B cell (primary cell): ENCODE data around the gene SLC7A9. TPM values are rescaled to one million over a fixed set of nuclear protein-coding genes. Genes with fewer than 3 reads are reported as not detected.

Experiments
- ATAC-seq: fragments of 200-7000 bp; cut with Tn5 transposase; one replicate; pipeline ENCODE4 v1.10.0; 2021; ENCODE audit warnings: low read depth, mild to moderate bottlenecking, moderate number of reproducible peaks, moderate library complexity
- CTCF ChIA-PET: fragments of 350-600 bp; sonication (Branson Sonifier 250); formaldehyde crosslinking; loops from one replicate; lab custom pipeline; 2021; ENCODE audit warnings: antibody characterized with exemption, inconsistent platforms; lab: Charles Lee
- POLR2A ChIA-PET: fragments of 350-600 bp; sonication (Branson Sonifier 250); formaldehyde crosslinking; loops from one replicate; lab custom pipeline; 2021; ENCODE audit warnings: antibody characterized with exemption; lab: Charles Lee
- DNase-seq: peaks from one replicate; pipeline ENCODE4 v3.0.0; 2013
- H2AFZ ChIP-seq: 2 replicates; pipeline ENCODE4 v1.6.1; 2012; ENCODE audit warnings: mild to moderate bottlenecking, low read depth, low read length; ENCODE audit not compliant: insufficient read depth, poor library complexity, severe bottlenecking
- H3K27ac ChIP-seq, 2 donors: 1 replicate in 1 of 2; 2 replicates in 1 of 2; pipeline ENCODE4 v1.5.1; 2012 to 2013; ENCODE audit warnings: low read length in 2 of 2, mild to moderate bottlenecking in 2 of 2, moderate library complexity in 1 of 2
- H3K27me3 ChIP-seq, 4 experiments: fragments of 200-600 bp in 1 of 4; sonication (generic) in 1 of 4; replicated peaks in 1 of 4; 1 replicate in 2 of 4; 2 replicates in 2 of 4; pipeline versions ENCODE4 v1.6.1 to v1.7.0; 2013 to 2016; ENCODE audit warnings: low read length in 3 of 4, mild to moderate bottlenecking in 2 of 4, mixed read lengths in 1 of 4, moderate library complexity in 1 of 4; ENCODE audit not compliant: insufficient read depth in 4 of 4, control insufficient read depth in 3 of 4; ENCODE audit errors: control extremely low read depth in 1 of 4
- H3K36me3 ChIP-seq, 2 experiments: replicated peaks in 1 of 2; 1 replicate in 1 of 2; 2 replicates in 1 of 2; pipeline versions ENCODE4 v1.6.1 to v1.7.1; 2013; ENCODE audit warnings: low read length in 1 of 2; ENCODE audit not compliant: insufficient read depth in 2 of 2, control insufficient read depth in 1 of 2; ENCODE audit errors: control extremely low read depth in 1 of 2, extremely low read depth in 1 of 2
- H3K4me1 ChIP-seq, 2 donors: fragments of 200-600 bp in 1 of 2; sonication (generic) in 1 of 2; 1 replicate in 1 of 2; 2 replicates in 1 of 2; pipeline versions ENCODE4 v1.5.1 to v1.6.1; 2013 to 2017; ENCODE audit warnings: low read length in 2 of 2; ENCODE audit not compliant: control insufficient read depth in 2 of 2, insufficient read depth in 2 of 2
- H3K4me2 ChIP-seq: replicated peaks from 2 replicates; pipeline ENCODE3; 2012; ENCODE audit warnings: mild to moderate bottlenecking, low read depth, low read length; ENCODE audit not compliant: poor library complexity, severe bottlenecking
- H3K4me3 ChIP-seq, 5 experiments: fragments of 200-600 bp in 1 of 5; sonication (generic) in 1 of 5; 1 replicate in 3 of 5; 2 replicates in 2 of 5; pipeline versions ENCODE4 v1.5.1 to v1.7.0; 2011 to 2016; ENCODE audit warnings: low read length in 4 of 5, mild to moderate bottlenecking in 4 of 5, low read depth in 2 of 5, control low read depth in 1 of 5, moderate library complexity in 1 of 5; ENCODE audit not compliant: insufficient read depth in 1 of 5; ENCODE audit errors: control extremely low read depth in 1 of 5, extremely low read depth in 1 of 5
- H3K79me2 ChIP-seq: fragments of 200-600 bp; sonication (generic); one replicate; pipeline ENCODE4 v1.6.0; 2016; ENCODE audit warnings: low read length; ENCODE audit not compliant: control insufficient read depth, insufficient read depth
- H3K9ac ChIP-seq: fragments of 200-600 bp; sonication (generic); 2 replicates; pipeline ENCODE4 v1.6.1; 2017; ENCODE audit warnings: mild to moderate bottlenecking, low read length, moderate library complexity
- H3K9me3 ChIP-seq, 3 donors: one replicate each; pipeline versions ENCODE4 v1.6.1 to v1.7.1; 2013; ENCODE audit warnings: low read length in 2 of 3; ENCODE audit not compliant: control insufficient read depth in 2 of 3, insufficient read depth in 1 of 3; ENCODE audit errors: control extremely low read depth in 1 of 3
- H4K20me1 ChIP-seq: 2 replicates; pipeline ENCODE4 v1.6.0; 2012; ENCODE audit warnings: mild to moderate bottlenecking, low read length; ENCODE audit not compliant: insufficient read depth, control insufficient read depth, poor library complexity, severe bottlenecking
- H3K27ac Mint-ChIP-seq: one replicate; pipeline ENCODE4 v1.8.0; 2021; ENCODE audit warnings: mixed read lengths
- H3K27me3 Mint-ChIP-seq: one replicate; pipeline ENCODE4 v1.8.0; 2021; ENCODE audit warnings: mixed read lengths
- H3K4me1 Mint-ChIP-seq: one replicate; pipeline ENCODE4 v1.8.0; 2021; ENCODE audit warnings: mixed read lengths
- H3K4me3 Mint-ChIP-seq: one replicate; pipeline ENCODE4 v1.8.0; 2021; ENCODE audit warnings: mixed read lengths
- H3K9me3 Mint-ChIP-seq: one replicate; pipeline ENCODE4 v1.8.0; 2022; ENCODE audit warnings: mixed read lengths; ENCODE audit not compliant: insufficient read depth
- CTCF ChIP-seq: fragments of 200-600 bp; IDR thresholded peaks from one replicate; pipeline ENCODE4 v1.8.0; 2022; ENCODE audit warnings: antibody characterized with exemption, mild to moderate bottlenecking
- EZH2 ChIP-seq: IDR thresholded peaks from 2 replicates; pipeline ENCODE4 v1.6.1; 2012; ENCODE audit warnings: borderline replicate concordance, low read depth, mild to moderate bottlenecking, moderate library complexity, low read length; ENCODE audit not compliant: insufficient read depth, poor library complexity, severe bottlenecking
- WGBS: methylation state at CpG from one replicate; pipeline ENCODE4 v1.1.5; 2013; ENCODE audit warnings: missing lambda C conversion rate; ENCODE audit not compliant: insufficient coverage; 5-methylcytosine and 5-hydroxymethylcytosine counted together
- intact Hi-C: fragments of 100-400 bp; cut with micrococcal nuclease; formaldehyde crosslinking; loops from one replicate; pipeline ENCODE4 v1.10.0; 2022
- polyA plus RNA-seq: library from polyadenylated mRNA; depleted of rRNA; stranded (reverse); fragments of >200 nt; gene quantifications from 2 replicates; pipeline ENCODE4 v1.2.3, GENCODE V29; 2012
- total RNA-seq, 2 donors: library from RNA; stranded (reverse); fragments of 120-200 nt in 1 of 2; gene quantifications; 1 replicate in 1 of 2; 2 replicates in 1 of 2; pipeline versions ENCODE4 v1.2.3 to v1.2.4, GENCODE V29; 2013 to 2022

The SLC7A9 gene
- total and polyA plus RNA-seq, 2 donors (not counting 1 experiment from before 2014, with no cell fraction given), result 0.19 to 0.62 TPM

- H3K4me1 Mint-ChIP-seq, result no peaks in the 10 kb centered on the region
- H3K4me3 ChIP-seq, result no peak overlapping the region
- H3K27me3 Mint-ChIP-seq, result no peaks in the 10 kb centered on the region
- no peaks in the 10 kb centered on the region for H3K79me2 ChIP-seq
- H3K4me1 ChIP-seq, result no peaks in the 10 kb centered on the region
- intact Hi-C loops, result no loop called here
- H3K4me2 ChIP-seq, result no peak overlapping the region
- TF ChIP-seq CTCF, result no peak
- no peak for TF ChIP-seq EZH2
- H3K36me3 ChIP-seq, result no peaks in the 10 kb centered on the region
- no peaks in the 10 kb centered on the region for H3K9me3 Mint-ChIP-seq
- POLR2A ChIA-PET, result no interaction called here
- ATAC-seq (no peak), DNase-seq (no peak)
- no peak overlapping the region for H3K27ac Mint-ChIP-seq
- H3K27me3 ChIP-seq, result no peaks in the 10 kb centered on the region
- no peak overlapping the region for H3K9ac ChIP-seq
- H2AFZ ChIP-seq, result no peak overlapping the region
- no peaks in the 10 kb centered on the region for H4K20me1 ChIP-seq
- no peak overlapping the region for H3K27ac ChIP-seq
- no peaks in the 10 kb centered on the region for H3K9me3 ChIP-seq
- 94% methylated on average over 12 of the region's 12 CpGs for WGBS
- CTCF ChIA-PET, result no interaction called here
- H3K4me3 Mint-ChIP-seq, result no peak overlapping the region
Observed at GRCh38 chr19:32866564-32867265, 2.9 kb downstream of the SLC7A9 start.

- CTCF ChIA-PET, result no interaction called here
Observed at GRCh38 chr19:32866061-32866460, 3.5 kb downstream of the SLC7A9 start.

More at GRCh38 chr19:32866061-32866460, 3.5 kb downstream of the SLC7A9 start:
- Mint-ChIP-seq H3K9me3 (no peaks in the 10 kb centered on the region), H3K27ac (no peak overlapping the region), H3K4me3 (no peak overlapping the region), H3K4me1 (no peaks in the 10 kb centered on the region), H3K27me3 (no peaks in the 10 kb centered on the region)
- intact Hi-C loops, result no loop called here
- H3K79me2 ChIP-seq, result no peaks in the 10 kb centered on the region
- H3K27ac ChIP-seq, result no peak overlapping the region
- TF ChIP-seq CTCF, result no peak
- TF ChIP-seq EZH2, result no peak
- H3K9me3 ChIP-seq, result no peaks in the 10 kb centered on the region
- no peak overlapping the region for H2AFZ ChIP-seq
- no peaks in the 10 kb centered on the region for H3K27me3 ChIP-seq
- POLR2A ChIA-PET, result no interaction called here
- H3K4me1 ChIP-seq, result no peaks in the 10 kb centered on the region
- ATAC-seq (no peak), DNase-seq (no peak)
- H4K20me1 ChIP-seq, result no peaks in the 10 kb centered on the region
- no peak overlapping the region for H3K4me2 ChIP-seq
- WGBS, result 90% methylated on average over 7 of the region's 7 CpGs
- no peaks in the 10 kb centered on the region for H3K36me3 ChIP-seq
- H3K4me3 ChIP-seq, result no peak overlapping the region
- H3K9ac ChIP-seq, result no peak overlapping the region
